ENCODE measurements around the gene PYGM.

Gene PYGM

DNA sequence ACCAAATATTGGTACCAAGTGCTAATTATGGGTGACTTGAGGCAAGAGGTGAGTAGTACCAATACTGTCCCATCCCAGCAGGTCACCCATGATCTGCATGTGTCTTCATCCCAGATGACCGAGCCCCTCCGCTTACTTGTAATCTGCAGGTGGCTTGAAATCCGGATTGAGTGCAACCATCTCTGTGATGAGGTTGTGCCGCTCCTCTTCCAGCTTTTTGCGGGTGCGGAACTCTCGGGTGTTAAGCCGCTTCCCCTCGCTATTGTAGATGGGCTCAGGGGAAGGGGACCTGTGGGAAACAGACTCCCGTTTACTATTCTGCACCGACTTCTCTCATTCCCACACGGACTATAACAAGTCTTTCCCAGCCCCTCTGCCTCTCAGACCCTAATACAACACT is 10.3 kb upstream of the PYGM start:
- ChIA-PET POLR2A (ENCODE audit: low non-redundant PET) (no interaction called here), CTCF (no interaction called here)
- H3K27ac ChIP-seq = no peak overlapping the region
- DNase-seq (ENCODE audit: low spot score) = no peak
- TF ChIP-seq CTCF (conservative IDR thresholded peaks at IDR 0.05; ENCODE audit: low read depth) = no peak

- H3K27ac ChIP-seq = no peak overlapping the region
- ChIA-PET POLR2A (ENCODE audit: low non-redundant PET) (no interaction called here), CTCF (no interaction called here)
- no peak for TF ChIP-seq CTCF (conservative IDR thresholded peaks at IDR 0.05; ENCODE audit: low read depth)
- DNase-seq (ENCODE audit: low spot score) = no peak
Observed at GRCh38 chr11:64769283-64769682, 9.5 kb upstream of the PYGM start.

GRCh38 chr11:64768300-64768694 is 8.5 kb upstream of the PYGM start:
- ChIA-PET POLR2A (ENCODE audit: low non-redundant PET) (no interaction called here), CTCF (interaction anchor here (0.7 to 1.1 kb wide), 2 partner anchors 22 to 638 kb away, joined by 3 read pairs; no protein-coding TSS in a partner anchor)
- peak overlapping the region; percentile 85 for H3K27ac ChIP-seq
- DNase-seq (ENCODE audit: low spot score) = no peak
- TF ChIP-seq CTCF (conservative IDR thresholded peaks at IDR 0.05; ENCODE audit: low read depth) = no peak

DNA sequence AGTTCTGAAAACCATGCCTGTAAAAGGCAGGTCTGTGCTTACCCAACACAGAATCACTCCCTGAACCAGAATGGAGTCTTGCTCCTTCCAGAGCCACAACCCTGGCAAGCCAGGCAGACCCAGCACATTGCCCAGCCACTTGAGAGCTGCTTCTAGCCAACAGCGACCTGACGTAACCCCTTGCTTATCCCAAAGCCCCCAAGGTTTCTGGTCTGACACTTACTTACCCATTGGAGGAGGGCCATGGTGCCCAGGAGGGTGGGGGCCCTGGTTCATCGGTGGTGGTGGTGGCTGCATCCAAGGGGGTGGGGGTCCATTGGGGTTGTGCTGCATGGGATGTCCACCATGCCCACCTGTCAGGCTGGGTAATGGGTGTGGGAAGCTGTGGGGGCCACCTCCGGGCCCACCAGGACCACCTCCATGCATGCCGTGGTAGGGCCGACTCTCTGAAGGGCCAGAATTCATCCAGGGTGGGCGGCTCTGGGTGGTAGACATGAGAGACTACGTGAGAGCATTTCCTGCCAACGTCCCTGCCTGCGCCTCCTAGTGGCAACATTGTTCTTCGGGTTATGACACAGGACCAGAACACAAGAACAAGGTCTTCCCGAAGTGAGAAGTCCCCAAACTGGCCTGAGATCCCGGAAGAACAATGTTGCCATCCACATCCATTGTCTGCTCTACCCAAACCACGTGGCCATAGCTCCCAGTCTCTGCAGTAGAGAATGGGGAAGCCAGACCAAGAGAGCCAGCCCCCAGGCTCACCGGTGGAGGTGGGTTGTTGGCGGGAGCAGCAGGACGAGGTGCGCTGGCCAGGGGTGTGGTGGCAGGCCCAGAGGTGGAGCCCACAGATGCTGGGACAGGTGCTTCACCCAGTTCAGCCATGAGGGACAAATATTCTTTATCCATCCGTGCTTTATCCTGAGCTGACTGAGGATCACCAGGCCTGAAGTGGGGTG is 7.8 kb upstream of the PYGM start:
- POLR2A ChIA-PET (ENCODE audit: low non-redundant PET) = no interaction called here
- CTCF ChIA-PET = interaction anchor here (0.7 to 1.1 kb wide), 2 partner anchors 21 to 639 kb away, joined by 3 read pairs; no protein-coding TSS in a partner anchor
- DNase-seq (ENCODE audit: low spot score) = no peak
- peak; percentile 80 for TF ChIP-seq CTCF (conservative IDR thresholded peaks at IDR 0.05; ENCODE audit: low read depth)
- peak overlapping the region; percentile 85 for H3K27ac ChIP-seq

DNA sequence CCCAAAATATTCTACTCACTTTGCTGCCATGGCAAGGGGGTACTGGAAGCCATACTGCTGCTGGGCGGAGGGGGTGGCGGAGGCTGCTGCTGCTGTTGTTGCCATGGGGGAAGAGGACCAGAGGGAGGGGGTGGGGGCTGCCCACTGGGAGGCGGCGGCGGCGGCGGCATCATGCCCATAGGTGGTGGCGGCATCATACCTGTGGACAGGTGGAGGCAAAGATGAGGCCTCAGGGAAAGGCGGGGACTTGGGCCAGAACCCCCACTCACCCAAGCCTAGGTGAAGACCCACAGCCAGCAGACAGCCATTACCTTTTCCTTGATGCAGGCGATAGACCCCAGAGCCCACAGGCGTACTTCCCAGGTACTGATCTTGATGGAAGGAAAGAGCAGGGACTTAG is 7.1 kb upstream of the PYGM start:
- no peak for TF ChIP-seq CTCF (conservative IDR thresholded peaks at IDR 0.05; ENCODE audit: low read depth)
- ChIA-PET POLR2A (ENCODE audit: low non-redundant PET) (no interaction called here), CTCF (no interaction called here)
- H3K27ac ChIP-seq = peak overlapping the region; percentile 85
- no peak for DNase-seq (ENCODE audit: low spot score)

DNA sequence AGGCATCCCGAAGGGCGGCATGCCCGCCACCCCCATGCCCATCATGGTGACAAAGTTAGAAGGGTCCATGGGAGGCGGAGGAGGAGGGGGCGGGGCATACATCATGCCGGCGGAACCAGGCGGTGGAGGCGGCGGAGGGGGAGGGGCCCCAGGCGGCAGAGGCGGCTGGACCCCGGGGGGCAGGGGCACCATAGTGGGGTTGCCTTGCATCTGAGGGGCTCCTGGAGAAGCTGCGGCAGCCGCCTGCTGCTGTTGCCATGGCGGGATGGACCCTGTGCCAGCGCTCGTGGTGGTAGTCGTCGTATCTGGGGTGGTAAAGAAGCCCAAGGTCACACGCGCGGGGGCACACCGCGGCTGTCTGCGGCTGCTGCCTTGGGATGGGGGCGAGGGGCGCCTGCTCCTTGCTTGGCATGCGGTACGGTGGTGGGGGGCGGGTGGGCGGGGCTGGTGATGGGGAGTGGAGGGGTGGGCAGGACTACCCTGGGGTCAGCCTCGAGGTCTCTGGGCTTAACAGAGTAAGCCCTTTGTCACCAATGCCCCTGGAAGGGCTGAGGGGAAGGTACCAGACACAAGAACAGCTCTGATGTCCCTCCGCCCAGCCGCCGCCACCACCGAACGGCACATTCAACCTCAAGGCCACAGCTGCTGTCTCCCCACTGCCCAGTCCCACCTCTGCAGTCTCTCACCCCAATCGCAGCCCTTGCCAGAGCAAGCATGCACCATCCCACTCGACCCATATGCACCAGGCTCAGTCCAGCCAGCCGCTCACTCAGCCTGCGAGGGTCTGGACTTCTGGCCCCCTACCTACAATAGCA is 6.3 kb upstream of the PYGM start:
- peak overlapping the region; percentile 85 for H3K27ac ChIP-seq
- TF ChIP-seq CTCF (conservative IDR thresholded peaks at IDR 0.05; ENCODE audit: low read depth) = no peak
- POLR2A ChIA-PET (ENCODE audit: low non-redundant PET) = no interaction called here
- CTCF ChIA-PET = interaction anchor here (0.6 to 0.7 kb wide), 2 partner anchors 75 to 101 kb away, joined by 3 to 7 read pairs; no protein-coding TSS in a partner anchor
- no peak for DNase-seq (ENCODE audit: low spot score)
